Lung (tissue), 12 donors: Measurements from ENCODE around the gene SLC26A11. TPM values are rescaled to one million over a fixed set of nuclear protein-coding genes. Genes with fewer than 3 reads are reported as not detected.

Experiments used
- ATAC-seq: fragments of 200-7000 bp; cut with Tn5 transposase; one replicate; pipeline ENCODE4 v1.9.1; 2020; ENCODE audit warnings: moderate number of reproducible peaks; ENCODE audit not compliant: insufficient read depth, low FRiP score
- DNase-seq, 3 donors: peaks; one replicate each; pipeline ENCODE4 v3.0.0-alpha.2; 2013 to 2017
- H3K27ac ChIP-seq, 2 donors: one replicate each; pipeline ENCODE4 v1.5.1; 2013; ENCODE audit warnings: mild to moderate bottlenecking in 2 of 2, moderate library complexity in 2 of 2, control low read depth in 1 of 2, inconsistent platforms in 1 of 2, low read depth in 1 of 2, low read length in 1 of 2
- H3K27me3 ChIP-seq, 3 donors: one replicate each; pipeline ENCODE4 v1.5.1; 2013; ENCODE audit warnings: low read length in 2 of 3; ENCODE audit not compliant: control insufficient read depth in 3 of 3, insufficient read depth in 3 of 3
- H3K36me3 ChIP-seq, 4 donors: one replicate each; pipeline ENCODE4 v1.5.1; 2013; ENCODE audit warnings: low read length in 4 of 4, mild to moderate bottlenecking in 1 of 4, moderate library complexity in 1 of 4; ENCODE audit not compliant: control insufficient read depth in 4 of 4, insufficient read depth in 4 of 4
- H3K4me1 ChIP-seq, 5 donors: one replicate each; pipeline ENCODE4 v1.5.1; 2013; ENCODE audit warnings: low read length in 5 of 5, mild to moderate bottlenecking in 2 of 5, moderate library complexity in 1 of 5; ENCODE audit not compliant: control insufficient read depth in 5 of 5, insufficient read depth in 5 of 5
- H3K4me3 ChIP-seq: one replicate; pipeline ENCODE4 v1.5.1; 2013; ENCODE audit warnings: mild to moderate bottlenecking, control low read depth, moderate library complexity
- H3K9ac ChIP-seq, 2 donors: one replicate each; pipeline ENCODE4 v1.5.1; 2013; ENCODE audit warnings: low read length in 2 of 2, control low read depth in 1 of 2; ENCODE audit not compliant: insufficient read depth in 1 of 2
- H3K9me3 ChIP-seq, 4 donors: one replicate each; pipeline ENCODE4 v1.5.1; 2013; ENCODE audit warnings: low read length in 3 of 4, mild to moderate bottlenecking in 1 of 4, moderate library complexity in 1 of 4; ENCODE audit not compliant: control insufficient read depth in 4 of 4, insufficient read depth in 3 of 4
- WGBS, 2 donors: extraction: QIAGEN DNeasy Blood & Tissue Kit; methylation state at CpG; one replicate each; pipeline ENCODE4 v1.1.7; 2013; 5-methylcytosine and 5-hydroxymethylcytosine counted together
- polyA plus RNA-seq, 2 donors: library from polyadenylated mRNA; stranded (reverse); fragments of 200-250 nt; gene quantifications; one replicate each; pipeline ENCODE4 v1.2.1, GENCODE V29; 2013
- total RNA-seq, 2 donors: library from RNA; depleted of rRNA in 1 of 2; stranded (reverse); fragments of >200 nt in 1 of 2; gene quantifications; one replicate each; pipeline ENCODE4 v1.2.1, GENCODE V29; 2014 to 2021
- TF ChIP-seq, protein P1 (sequence below): IDR thresholded peaks from 2 replicates; pipeline ENCODE4 v1.5.1; 2012; ENCODE audit warnings: mild to moderate bottlenecking; ENCODE audit errors: control extremely low read depth, extremely low read depth
- donor health status: control.
- donor health status: control.
- donor health status: Bipolar disorder and iron deficiency.
- donor health status: healthy.
- donor health status: DM: yes; HTN: yes; CAD: no.

SLC26A11 gene
- total and polyA plus RNA-seq, 4 donors: 25.0 to 37.0 (median 31.0) TPM

GRCh38 chr17:80269405-80269807 lies 49.2 kb downstream of the SLC26A11 start:
- ATAC-seq: no peak
- WGBS, 2 donors: 89% methylated on average over 2 of the region's 2 CpGs
- DNase-seq: no peak
- no peaks in the 10 kb centered on the region for H3K27me3 ChIP-seq
- H3K36me3 ChIP-seq: peaks cover 0 to 29% (median 12%) of the 10 kb centered on the region in 4 donors
- no peak overlapping the region for H3K9ac ChIP-seq
- H3K4me1 ChIP-seq: peaks cover 0 to 18% (median 2%) of the 10 kb centered on the region in 5 donors
- no peak overlapping the region for H3K4me3 ChIP-seq
- TF ChIP-seq, protein P1, sequence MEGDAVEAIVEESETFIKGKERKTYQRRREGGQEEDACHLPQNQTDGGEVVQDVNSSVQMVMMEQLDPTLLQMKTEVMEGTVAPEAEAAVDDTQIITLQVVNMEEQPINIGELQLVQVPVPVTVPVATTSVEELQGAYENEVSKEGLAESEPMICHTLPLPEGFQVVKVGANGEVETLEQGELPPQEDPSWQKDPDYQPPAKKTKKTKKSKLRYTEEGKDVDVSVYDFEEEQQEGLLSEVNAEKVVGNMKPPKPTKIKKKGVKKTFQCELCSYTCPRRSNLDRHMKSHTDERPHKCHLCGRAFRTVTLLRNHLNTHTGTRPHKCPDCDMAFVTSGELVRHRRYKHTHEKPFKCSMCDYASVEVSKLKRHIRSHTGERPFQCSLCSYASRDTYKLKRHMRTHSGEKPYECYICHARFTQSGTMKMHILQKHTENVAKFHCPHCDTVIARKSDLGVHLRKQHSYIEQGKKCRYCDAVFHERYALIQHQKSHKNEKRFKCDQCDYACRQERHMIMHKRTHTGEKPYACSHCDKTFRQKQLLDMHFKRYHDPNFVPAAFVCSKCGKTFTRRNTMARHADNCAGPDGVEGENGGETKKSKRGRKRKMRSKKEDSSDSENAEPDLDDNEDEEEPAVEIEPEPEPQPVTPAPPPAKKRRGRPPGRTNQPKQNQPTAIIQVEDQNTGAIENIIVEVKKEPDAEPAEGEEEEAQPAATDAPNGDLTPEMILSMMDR: no peak
- H3K9me3 ChIP-seq: no peaks in the 10 kb centered on the region
- H3K27ac ChIP-seq: no peak overlapping the region

- no peak for ATAC-seq
- H3K4me3 ChIP-seq: no peak overlapping the region
- TF ChIP-seq, protein P1: no peak
- peaks cover 0 to 31% (median 12%) of the 10 kb centered on the region in 4 donors for H3K36me3 ChIP-seq
- WGBS, 2 donors: 91 to 92% methylated on average over 10 of the region's 10 CpGs
- DNase-seq: no peak
- no peak overlapping the region for H3K9ac ChIP-seq
- H3K9me3 ChIP-seq: no peaks in the 10 kb centered on the region
- no peaks in the 10 kb centered on the region for H3K27me3 ChIP-seq
- peaks cover 0 to 17% (median 0%) of the 10 kb centered on the region in 5 donors for H3K4me1 ChIP-seq
- no peak overlapping the region for H3K27ac ChIP-seq
Measured at GRCh38 chr17:80270104-80270503, 49.9 kb downstream of the SLC26A11 start.

- peaks cover 0 to 33% (median 12%) of the 10 kb centered on the region in 4 donors for H3K36me3 ChIP-seq
- DNase-seq (no peak), ATAC-seq (no peak)
- no peak overlapping the region for H3K4me3 ChIP-seq
- H3K4me1 ChIP-seq: peaks cover 0 to 15% (median 0%) of the 10 kb centered on the region in 5 donors
- no peak overlapping the region for H3K9ac ChIP-seq
- WGBS, 2 donors: 87 to 96% methylated on average over 4 of the region's 4 CpGs
- H3K9me3 ChIP-seq: no peaks in the 10 kb centered on the region
- no peaks in the 10 kb centered on the region for H3K27me3 ChIP-seq
- H3K27ac ChIP-seq: no peak overlapping the region
- TF ChIP-seq, protein P1: no peak
Measured at GRCh38 chr17:80270836-80271235, 50.6 kb downstream of the SLC26A11 start.

DNA sequence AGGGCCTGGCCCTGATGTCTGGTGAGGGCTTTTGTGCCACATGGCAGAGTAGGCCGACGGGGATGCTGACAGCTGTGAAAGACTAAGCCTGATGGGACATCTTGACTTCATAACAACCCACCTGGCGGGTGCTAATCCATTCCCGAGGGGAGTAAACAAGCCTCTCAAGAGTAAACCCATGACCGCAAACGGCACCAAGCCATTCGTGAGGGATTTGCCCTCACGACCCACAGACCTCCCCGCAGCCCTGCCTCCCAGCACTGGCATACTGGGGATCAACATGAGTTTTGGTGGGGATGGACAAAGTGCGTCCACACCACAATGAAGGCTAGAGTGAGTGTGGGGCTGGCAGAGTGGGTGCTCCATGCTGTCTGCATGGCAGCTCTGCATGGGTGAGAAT lies 52.1 kb downstream of the SLC26A11 start:
- H3K27me3 ChIP-seq: no peaks in the 10 kb centered on the region
- H3K36me3 ChIP-seq: peaks cover 0 to 32% (median 12%) of the 10 kb centered on the region in 4 donors
- H3K4me3 ChIP-seq: no peak overlapping the region
- DNase-seq (no peak), ATAC-seq (no peak)
- no peak overlapping the region for H3K27ac ChIP-seq
- H3K4me1 ChIP-seq: peaks cover 0 to 11% (median 0%) of the 10 kb centered on the region in 5 donors
- no peaks in the 10 kb centered on the region for H3K9me3 ChIP-seq
- TF ChIP-seq, protein P1: no peak
- WGBS, 2 donors: 92 to 94% methylated on average over 10 of the region's 10 CpGs
- H3K9ac ChIP-seq: no peak overlapping the region
